HT-29 (cell line): ENCODE data around the gene ASTN2. TPM values are rescaled to one million over a fixed set of nuclear protein-coding genes. Genes with fewer than 3 reads are reported as not detected.
"Not testable (repeated sequence)": the region's sequence is repeated elsewhere in the genome, so short reads cannot be mapped to it uniquely, and the experiment has no call there.

Source experiments
- DNase-seq: peaks from one replicate; pipeline ENCODE4 v3.0.0-alpha.2; 2015; ENCODE audit warnings: low spot score
- total RNA-seq: library from RNA; depleted of rRNA; stranded (reverse); fragments of >200 nt; shearing (Covaris generic); gene quantifications from 2 replicates; pipeline ENCODE4 v1.2.3, GENCODE V29; 2014

Gene ASTN2
- total RNA-seq, 1 experiment from 2014 or later = 4.0 TPM

DNA sequence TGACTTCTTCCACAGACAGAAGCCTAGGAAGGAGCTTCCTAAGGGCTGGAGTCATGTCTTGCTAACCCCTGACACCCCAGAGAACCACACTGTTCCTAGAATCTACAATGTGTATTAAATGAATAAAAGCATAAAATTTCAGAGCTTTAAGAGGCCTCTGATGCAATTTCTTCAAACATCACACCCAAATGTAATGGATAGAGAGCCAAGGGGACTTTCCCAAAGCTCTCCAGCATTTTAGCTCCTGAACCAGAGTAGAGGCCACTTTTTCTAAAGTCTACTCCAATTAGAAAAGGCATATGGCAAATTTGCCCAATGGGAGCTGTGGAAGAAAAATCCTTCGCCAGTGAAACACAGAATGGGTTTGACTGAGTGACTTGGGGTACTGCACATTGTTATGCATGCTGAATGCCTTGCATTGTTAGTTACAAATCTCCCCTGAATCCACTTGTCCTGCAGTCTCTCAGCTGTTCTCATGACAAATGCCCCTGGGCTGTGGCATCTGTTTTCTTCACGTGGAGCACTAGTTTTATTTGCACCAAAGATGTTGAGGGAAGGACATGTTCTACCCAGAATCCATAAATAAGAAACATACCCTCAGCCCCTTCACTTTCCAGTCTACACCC is 334.0 kb downstream of the ASTN2 start:
- DNase-seq = no peak

DNA sequence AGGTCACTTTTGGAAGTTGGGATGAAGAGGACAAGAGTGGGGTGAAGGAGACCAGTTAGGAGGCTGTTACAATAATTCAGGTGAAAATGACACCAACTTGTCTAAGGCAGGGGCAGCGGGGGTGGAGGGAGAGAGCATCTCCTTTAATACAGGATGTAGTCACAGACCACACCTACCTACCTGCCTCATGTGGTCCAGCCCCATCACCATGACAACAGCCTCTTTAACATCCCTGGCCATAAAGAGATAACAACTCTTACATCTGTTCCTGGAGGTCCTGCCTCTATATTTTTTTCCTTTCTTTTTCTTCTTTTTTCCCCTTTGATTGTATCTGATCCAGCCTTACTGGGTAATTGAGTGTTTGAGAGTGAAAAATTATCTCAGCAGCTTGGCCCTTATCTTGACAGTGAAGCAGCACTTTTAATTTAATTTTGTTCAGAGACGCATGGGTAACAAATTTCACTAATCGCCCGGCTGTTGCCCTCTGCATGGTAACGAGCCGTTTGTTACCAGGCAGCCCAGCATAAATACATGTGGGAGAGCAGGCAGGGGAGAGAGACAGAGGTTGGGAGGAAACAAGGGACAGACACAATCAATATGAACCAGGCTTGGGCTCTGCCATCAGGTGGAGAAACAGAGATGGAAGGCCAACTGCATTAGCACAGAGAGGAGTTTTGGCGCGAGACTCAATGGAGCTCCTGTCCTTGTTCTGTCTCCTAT is 338.1 kb downstream of the ASTN2 start:
- DNase-seq = no peak

DNA sequence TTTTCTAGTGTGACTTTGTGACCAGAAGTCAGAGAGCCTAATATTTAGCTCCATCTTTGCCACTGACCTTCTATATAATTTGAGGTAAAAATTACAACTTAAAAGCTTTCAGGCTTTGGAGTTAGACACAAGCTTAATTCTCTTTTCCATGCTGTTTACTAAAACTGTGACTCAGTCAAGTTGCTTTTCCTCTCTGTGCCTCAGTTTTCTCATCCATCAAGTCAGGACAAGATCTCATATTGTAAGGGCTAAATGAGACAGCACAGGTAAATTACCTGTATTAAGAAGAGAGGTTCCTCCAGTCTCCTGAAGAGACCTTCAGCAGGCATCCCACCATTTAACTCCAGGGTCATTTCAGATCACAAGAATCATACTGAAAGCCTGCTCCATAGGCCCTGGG is 339.2 kb downstream of the ASTN2 start:
- no peak for DNase-seq

DNA sequence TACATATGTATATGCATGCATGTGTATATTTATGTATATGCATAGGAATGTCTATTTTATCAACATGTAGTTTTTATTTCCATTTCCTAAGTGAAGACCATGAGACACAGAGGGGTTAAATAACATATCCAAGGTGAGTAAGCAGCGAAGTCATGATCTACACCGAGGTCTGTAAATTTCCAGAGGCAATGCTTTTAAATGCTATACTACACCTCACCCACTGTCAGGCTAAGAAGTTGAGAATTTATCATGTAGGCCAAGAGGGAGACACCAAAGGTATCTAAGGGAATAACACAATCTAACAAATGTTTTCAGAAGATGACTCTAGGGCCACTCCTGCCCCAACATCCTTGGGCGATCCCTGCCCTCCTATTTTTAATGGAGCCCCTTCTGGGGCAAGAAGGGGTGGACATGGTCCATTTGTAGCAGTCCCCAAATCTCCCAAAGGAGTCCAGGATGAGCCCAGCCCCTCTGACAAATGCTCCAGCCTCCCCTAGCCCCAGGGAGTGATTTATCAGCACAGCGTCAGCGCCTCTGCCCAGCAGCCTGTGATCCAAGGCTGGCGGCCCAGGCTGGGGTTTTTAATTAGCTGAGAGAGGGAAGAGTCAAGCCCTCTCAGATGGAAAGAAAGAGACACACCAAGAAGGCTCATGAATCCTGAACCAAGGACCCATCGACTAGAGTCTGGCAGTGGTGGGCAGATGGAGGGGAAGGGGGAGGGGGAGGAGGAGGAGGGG is 339.9 kb downstream of the ASTN2 start:
- DNase-seq = no peak

DNA sequence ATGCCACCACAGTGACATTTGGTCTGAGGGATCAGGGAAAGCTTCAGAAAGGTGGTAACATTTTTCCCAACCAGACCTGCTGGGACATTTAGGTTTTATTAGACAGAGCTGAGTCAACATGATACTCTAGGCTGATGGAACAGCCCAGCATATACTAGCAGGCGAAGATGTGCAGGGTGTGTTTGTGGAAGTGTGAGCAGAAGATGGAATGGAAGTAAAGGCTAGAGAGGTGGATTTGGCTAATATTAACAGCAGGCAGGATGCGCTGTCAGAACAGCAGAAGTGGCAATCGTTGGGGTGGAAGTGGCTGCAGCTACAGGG is 340.6 kb downstream of the ASTN2 start:
- DNase-seq = no peak

DNA sequence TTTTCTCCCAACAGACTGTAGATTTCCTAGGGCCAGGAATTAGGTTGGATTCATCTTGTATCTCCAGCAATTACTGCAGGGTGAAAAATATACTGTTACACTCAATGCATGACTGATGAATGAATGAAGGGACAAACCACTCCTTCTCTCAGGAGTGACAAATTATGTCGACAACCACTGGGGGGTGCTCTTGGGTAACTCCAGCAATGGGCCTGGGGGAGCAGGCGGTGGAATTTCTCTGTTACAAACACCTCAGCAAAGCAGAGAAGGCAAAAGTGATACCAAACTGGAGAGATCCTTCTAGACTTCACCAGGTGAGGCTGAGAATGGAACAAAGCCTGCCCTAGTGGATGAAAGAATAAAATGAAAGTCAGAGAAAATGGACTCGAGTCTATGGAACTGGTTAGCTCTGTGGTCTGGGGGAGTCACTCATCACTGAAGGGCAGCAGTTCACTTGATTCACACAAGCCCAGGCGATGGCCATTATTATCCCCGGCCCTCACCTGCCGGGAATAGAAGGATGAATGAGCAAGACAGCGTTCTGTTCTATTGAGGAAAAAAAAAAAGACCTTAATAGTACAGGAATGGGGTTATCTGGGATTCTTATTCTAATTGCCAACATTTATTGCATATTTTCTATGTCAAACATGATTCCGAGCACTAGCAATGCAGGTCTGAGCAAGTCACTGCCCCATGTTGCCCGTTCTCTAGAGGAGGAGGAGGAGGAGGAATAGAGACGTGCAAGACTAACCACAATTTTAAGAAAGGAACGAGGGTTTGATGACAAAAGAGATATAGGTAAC is 341.1 kb downstream of the ASTN2 start:
- DNase-seq = peak; percentile 34

DNA sequence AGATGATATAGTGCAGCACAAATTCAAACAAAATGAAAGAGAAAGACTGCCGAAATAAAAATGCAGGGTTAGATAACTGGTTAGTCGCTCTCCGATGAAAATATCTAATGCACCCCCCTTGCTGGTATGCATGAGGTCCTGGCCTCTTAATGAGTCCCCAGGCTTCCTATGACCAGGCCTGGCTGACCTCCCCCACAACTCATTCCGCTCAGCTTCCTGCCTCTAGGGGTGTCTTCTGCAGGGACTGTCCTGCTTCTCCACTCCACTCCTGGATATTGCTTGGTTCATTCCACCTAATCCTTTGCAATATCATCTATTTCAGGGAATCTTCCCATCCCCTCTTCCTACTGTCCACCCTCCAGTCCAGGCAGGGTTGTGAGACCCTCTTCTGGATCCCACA is 341.8 kb downstream of the ASTN2 start:
- no peak for DNase-seq

DNA sequence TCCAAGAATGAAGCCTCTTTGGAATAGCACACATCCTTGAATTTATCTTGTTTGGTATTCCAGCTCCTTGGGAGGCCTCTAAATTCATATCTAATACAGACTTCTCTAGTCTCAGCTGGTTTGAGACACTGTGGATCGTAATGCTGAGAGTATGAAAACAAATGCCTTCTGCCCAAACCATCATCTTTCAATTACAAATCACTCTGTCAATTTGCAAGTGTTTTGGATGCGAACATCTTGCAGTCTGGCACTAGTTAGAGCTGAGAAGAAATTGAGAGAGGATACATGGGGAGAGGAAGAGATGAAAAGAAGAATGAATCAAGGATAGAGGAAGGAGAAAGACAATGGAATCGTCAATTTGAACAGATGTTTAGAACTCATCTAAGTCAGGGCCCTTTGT is 342.6 kb downstream of the ASTN2 start:
- DNase-seq = no peak

DNA sequence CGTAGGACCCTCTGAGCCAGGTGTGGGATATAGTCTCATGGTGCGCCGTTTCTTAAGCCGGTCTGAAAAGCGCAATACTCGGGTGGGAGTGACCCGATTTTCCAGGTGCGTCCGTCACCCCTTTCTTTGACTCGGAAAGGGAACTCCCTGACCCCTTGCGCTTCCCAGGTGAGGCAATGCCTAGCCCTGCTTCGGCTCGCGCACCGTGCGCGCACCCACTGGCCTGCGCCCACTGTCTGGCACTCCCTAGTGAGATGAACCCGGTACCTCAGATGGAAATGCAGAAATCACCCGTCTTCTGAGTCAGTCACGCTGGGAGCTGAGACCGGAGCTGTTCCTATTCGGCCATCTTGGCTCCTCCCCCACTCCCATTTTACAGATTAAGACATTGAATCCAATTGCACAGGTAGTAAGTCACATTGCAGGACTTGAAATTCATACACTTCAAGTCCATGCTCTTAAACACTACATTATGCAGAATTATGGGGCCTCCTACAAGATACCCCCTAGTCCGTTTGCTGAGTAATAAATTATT is 343.1 kb downstream of the ASTN2 start:
- not testable (repeated sequence) for DNase-seq

DNA sequence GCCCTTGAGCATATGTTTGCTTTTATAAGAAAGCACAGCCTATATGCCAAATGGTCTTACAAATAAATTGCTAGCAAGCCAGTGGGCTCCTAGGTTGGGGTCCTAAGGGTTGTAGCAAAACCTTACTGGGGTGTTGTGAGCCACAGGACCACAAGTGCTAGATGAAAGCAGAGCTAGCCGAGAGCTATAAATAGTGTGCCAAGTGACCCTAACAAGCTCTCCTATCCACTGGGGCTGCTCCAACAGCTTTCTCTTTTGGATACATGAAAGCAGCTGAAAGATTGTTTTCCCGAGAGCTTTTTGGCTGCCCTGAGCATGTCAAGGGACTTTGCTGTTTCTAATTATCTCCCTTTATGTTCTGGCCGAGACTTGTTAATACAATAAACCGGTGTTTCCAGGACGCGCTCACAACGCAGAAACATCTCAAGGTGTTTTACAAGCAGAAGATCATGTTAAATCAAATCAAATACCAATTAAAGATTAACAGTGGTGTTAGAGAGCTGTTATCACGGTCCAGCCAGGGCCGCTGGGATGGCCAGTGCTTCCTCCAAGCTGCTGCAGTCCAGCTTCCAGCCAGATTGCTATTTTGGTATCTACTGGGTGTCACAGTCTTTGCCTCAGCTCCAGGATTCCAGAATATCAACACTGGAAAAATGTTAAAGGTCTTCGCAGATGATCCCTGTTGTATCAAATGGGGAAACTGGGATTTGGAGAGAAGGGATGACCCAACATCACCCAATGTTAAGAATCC is 351.0 kb downstream of the ASTN2 start:
- DNase-seq = no peak

DNA sequence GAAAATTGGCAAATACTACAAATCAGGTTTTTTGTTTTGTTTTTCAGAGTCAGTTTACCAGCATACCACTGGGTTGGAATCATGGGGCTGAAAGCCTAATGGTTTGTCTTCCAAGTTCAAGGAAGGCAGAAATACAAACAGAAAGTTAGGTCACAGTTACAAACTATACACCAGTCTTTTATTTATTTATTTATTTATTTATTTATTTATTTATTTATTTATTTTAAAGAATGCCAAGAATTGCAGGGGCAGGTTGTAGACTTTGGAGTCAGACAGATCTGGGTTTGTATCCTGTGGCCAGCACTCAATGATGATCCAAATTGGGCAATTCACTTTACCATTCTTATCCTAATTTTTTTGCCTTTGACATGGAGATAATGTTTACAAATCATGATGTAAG is 353.9 kb downstream of the ASTN2 start:
- no peak for DNase-seq

DNA sequence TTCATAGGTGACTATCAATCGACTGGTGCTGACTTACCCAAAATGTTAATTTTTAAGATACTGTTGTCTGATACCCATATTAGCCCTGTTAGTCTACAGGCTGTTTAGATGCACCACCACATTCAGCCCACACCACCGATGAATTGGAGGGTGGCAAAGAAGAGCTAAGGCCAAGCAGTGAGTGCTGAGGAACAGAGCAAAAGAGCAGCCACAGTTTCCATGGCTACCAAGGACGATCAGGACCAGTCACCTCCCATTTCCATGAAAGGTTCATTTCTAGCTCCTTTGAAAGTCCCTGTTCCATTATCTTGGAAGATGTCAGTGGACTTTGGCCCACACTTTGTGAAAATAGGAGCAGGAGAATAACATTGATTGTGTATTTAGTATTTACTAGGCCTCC is 364.9 kb downstream of the ASTN2 start:
- no peak for DNase-seq

DNA sequence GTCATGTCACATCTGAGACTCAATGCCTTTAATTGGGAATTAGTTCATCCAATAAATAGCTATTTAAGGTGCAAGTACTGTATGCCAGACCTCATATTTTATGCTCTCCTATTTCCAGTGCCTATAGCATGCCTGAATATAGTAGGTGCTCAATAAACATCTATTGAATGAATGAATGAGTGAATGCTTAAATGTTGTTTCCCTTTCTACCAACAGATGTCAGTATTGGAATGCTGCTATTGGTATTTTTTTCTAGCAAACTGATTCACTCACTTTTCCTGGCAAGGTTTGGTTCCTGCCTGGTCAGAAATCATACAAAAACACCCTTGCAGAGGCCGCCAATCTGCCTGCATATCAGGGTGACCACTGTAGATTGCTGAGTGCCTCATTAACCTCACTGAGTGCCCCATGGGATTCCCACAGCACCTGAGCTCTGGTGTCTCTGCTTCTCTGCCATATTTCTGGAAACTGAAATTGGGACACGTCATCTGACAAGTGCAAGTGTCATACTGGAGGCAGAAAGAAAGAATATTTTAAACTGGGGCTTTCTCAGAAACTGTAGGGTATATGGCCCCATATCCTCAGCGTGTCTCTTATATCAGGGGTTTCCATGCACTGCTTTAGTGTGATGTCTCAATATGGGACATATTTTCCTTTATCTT is 368.1 kb downstream of the ASTN2 start:
- DNase-seq = no peak

DNA sequence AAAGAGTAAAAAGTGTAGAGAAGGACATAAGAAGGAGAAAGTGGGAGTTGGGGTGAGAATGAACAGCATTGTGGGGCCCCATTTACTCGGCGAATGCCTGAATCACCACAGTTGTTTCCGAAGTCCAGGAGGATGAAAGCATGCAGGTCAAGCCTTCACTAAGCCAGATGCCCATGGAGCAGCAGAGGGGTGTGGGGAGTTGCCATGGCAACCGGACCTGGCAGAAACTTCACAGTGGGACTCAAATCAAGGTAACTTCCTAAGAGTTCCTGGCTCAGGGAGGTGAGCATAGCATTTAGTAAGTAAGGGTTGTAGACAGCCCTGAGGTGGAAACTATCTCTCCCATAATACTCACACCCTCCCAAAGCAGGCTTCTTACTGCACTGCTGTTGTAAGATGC is 370.6 kb downstream of the ASTN2 start:
- DNase-seq = no peak

DNA sequence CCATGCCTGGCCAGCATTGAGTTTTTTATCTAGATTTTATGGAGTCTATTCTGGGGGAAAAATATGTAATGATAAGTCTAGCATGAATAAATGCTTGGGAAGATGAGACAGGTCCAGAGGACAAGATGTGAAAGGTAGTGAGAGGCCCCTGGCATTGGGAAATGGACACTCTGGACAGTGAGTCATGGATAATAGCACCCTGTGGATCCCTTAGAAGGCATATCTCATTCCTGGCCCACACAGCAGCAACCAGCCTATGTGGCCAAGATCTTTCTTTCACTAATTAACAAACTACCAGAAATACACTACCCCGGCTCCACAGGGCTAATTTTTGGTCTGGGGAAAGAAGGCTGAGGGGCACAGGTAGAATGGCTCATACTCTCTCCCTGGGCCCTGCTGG is 371.7 kb downstream of the ASTN2 start:
- DNase-seq = no peak

DNA sequence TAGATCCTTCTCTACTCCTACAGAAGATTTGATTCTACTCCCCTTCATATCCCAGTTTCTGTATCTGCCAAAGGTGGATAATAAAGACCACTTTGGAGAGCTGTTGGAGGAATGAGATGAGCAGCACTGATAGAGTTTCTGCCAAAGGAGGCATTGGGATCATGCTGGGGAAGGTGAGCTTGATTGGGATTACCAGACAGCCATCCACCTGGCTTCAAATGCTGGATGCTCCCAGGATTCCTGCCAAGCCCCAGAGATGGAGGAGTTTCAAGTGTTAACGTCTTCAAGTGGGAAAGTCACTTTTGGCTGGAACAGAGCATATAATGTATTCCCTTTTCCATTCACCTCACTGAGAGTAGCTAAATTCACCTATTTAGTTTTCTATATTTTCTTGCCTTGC is 379.3 kb downstream of the ASTN2 start:
- no peak for DNase-seq

DNA sequence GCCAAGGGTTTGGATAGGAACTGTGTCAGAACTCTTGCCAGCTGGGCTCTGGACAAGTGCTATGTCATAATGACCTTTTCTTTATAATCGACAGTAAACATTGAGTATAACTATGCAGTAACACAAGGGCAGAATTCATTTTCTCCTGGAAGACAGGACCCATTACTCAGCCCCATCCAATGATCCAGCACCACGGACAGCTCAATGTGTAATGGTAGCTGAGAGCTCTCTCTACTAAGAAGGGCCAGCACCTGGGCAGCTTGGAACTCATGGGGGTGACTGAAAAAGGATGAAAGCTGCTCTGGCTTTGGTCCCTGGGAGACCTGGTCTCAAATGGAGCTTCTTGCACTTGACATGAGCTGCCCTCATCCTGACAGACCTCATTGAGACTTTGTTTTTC is 380.0 kb downstream of the ASTN2 start:
- peak; percentile 31 for DNase-seq

DNA sequence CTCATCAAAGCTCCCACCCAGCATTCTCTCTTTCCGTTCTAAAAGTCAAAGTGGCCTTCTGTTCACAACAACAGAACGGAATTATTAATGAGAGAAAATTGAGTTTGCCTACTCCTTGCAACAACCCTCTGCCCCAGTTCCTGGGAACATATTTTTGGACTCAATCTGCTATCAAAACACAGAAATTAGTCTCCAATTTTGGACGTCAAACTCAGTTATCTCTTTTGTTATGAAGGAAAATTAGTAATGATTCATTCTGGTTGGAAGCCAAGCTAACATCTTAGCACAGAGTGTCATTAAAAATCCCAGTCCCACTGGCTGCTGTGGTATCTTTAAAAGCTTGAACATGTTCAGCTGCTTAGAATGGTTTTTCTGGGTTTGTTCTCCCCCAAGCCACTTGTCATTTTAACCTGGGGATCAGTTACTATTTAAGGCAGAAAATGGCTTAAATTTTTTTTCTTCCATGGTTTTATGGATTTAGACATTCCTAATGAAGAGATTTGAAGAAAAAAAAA is 384.5 kb downstream of the ASTN2 start:
- DNase-seq = no peak

DNA sequence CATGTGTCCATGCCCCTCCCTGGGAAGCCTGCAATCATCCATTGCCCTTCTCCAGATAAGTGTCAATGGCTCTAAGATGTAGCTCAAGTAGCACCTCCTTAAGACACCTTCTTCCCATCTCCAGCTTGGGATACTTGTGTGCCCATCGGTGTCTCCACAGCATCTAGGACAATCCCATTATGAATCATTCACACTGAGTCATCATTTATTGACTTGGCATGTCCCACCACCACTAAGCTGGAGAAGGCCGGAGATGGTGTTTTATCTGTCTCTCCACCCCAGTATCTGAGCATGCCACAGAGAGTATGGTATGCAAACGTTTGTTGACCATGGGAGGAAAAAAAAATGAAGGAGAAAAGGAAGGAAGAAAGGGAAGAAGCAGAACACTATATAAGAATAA is 385.5 kb downstream of the ASTN2 start:
- no peak for DNase-seq

DNA sequence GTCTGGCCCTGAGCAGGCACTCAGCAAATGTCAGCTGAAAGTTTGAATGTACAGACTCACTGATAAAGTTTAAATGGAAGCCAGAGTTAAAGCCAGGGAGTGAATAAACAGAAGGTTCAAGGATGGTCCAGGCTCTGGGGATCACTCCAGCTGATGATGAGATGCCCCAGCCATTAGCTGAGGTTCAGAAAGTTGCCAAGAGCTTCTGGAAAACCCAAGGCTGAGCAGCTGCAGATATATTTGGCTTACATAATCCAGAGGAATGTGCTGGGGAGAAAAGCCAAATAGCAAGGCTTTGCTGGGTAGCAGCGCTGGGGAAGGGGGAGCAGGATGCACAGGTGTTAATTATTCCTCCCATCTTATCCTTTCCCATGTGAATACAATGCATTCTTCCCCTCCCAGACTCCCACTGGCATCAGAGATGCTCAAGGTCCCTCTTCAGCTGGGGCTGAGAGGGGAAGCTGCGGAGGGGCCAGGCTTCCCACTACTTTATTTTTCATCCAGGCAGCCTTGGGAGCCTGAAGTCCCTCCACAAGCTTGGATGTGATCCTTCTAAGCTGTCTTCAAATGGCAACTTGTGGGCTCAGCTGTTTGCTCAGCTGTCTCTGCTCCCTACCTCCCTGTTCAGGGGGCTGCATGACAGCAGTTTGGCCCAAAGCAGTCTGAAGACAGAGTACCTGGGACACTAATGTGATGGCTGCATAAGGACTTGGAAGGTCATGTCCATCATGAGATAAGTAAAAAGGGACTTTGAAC is 386.6 kb downstream of the ASTN2 start:
- no peak for DNase-seq
